NB4 (cell line): ENCODE data around the gene CPED1.

ENCODE experiments used
- MYC ChIP-seq: IDR thresholded peaks from 2 replicates; pipeline ENCODE4 v1.6.1; 2011; ENCODE audit warnings: low read depth, low read length
- POLR2A ChIP-seq: IDR thresholded peaks from 2 replicates; pipeline ENCODE4 v1.6.1; 2011; ENCODE audit warnings: mild to moderate bottlenecking; ENCODE audit not compliant: insufficient read length; ENCODE audit errors: extremely low read depth
- TF ChIP-seq, protein P1 (sequence below): IDR thresholded peaks from one replicate; pipeline ENCODE4 v1.5.1; 2012; ENCODE audit warnings: low read depth, low read length

- TF ChIP-seq, protein P1, sequence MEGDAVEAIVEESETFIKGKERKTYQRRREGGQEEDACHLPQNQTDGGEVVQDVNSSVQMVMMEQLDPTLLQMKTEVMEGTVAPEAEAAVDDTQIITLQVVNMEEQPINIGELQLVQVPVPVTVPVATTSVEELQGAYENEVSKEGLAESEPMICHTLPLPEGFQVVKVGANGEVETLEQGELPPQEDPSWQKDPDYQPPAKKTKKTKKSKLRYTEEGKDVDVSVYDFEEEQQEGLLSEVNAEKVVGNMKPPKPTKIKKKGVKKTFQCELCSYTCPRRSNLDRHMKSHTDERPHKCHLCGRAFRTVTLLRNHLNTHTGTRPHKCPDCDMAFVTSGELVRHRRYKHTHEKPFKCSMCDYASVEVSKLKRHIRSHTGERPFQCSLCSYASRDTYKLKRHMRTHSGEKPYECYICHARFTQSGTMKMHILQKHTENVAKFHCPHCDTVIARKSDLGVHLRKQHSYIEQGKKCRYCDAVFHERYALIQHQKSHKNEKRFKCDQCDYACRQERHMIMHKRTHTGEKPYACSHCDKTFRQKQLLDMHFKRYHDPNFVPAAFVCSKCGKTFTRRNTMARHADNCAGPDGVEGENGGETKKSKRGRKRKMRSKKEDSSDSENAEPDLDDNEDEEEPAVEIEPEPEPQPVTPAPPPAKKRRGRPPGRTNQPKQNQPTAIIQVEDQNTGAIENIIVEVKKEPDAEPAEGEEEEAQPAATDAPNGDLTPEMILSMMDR, result no peak
- TF ChIP-seq POLR2A, result no peak
- TF ChIP-seq MYC, result no peak
Measured at GRCh38 chr7:121012170-121012874, 23.8 kb downstream of the CPED1 start.
